GM13977 (cell line): ENCODE measurements around the gene NCOR2.

ENCODE experiments used
- DNase-seq: peaks from one replicate; pipeline ENCODE4 v3.0.0; 2012; ENCODE audit warnings: low spot score
- in situ Hi-C: fragments of 300-500 bp; cut with MboI; formaldehyde crosslinking; loops from one replicate; pipeline ENCODE4 v1.12.0; 2022; ENCODE audit warnings: low sequenced_read_pairs, low pct_unique_long_range_greater_than_20kb, mixed read lengths, inconsistent platforms; ENCODE audit not compliant: unreplicated experiment
- TF ChIP-seq, protein P1 (sequence below): IDR thresholded peaks from 2 replicates; pipeline ENCODE4 v1.5.1; 2012; ENCODE audit warnings: mild to moderate bottlenecking, control low read depth; ENCODE audit not compliant: insufficient read depth; ENCODE audit errors: extremely low read depth, missing control alignments

NCOR2 gene

GRCh38 chr12:124532331-124532750, 35.1 kb downstream of the NCOR2 start:
- in situ Hi-C loops: no loop called here
- TF ChIP-seq, protein P1, sequence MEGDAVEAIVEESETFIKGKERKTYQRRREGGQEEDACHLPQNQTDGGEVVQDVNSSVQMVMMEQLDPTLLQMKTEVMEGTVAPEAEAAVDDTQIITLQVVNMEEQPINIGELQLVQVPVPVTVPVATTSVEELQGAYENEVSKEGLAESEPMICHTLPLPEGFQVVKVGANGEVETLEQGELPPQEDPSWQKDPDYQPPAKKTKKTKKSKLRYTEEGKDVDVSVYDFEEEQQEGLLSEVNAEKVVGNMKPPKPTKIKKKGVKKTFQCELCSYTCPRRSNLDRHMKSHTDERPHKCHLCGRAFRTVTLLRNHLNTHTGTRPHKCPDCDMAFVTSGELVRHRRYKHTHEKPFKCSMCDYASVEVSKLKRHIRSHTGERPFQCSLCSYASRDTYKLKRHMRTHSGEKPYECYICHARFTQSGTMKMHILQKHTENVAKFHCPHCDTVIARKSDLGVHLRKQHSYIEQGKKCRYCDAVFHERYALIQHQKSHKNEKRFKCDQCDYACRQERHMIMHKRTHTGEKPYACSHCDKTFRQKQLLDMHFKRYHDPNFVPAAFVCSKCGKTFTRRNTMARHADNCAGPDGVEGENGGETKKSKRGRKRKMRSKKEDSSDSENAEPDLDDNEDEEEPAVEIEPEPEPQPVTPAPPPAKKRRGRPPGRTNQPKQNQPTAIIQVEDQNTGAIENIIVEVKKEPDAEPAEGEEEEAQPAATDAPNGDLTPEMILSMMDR: no peak
- no peak for DNase-seq

DNA sequence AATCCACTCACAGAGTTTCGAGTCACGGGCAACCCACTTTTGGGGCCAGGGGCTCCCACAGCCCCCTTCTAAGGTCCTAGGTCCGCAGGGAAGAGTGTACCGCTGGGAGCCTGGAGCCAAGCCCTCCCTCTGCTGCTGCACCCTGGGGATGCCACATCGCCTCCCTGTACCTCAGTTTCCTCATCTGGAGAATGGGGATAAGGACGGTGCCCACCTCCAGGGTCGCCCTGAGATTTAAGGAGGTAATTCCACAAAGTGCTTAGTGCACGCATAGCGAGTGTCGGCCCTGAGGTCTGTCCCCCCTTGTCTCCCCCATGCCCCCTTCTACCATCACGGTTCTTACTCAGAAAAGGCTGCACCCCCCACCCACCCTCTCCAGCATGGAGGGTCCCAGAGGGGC, 35.5 kb downstream of the NCOR2 start:
- TF ChIP-seq, protein P1: no peak

DNA sequence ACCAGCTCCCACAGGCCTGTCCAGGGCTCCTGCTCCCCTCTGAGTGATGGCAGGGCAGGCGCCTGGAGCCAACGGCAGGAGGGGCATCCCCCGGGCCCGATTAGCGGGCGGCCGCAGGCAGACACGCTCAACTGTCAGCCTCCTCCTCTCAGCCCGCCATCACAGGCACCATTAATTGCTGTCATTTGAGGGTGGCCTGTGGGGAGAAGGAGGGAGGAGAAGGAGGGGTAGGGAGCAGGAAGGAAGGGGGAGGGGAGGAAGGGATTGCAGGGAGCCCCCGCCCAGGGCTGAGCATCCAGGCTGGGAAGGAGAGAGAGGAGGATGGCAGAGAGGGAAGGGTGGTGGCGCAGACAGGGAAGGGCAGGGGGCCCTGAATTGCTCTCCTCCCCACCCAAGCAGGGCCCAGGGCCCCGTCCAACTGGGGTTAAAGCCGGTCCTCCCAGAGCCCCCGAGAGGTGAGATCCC, 36.1 kb downstream of the NCOR2 start:
- DNase-seq: no peak
- in situ Hi-C loops: no loop called here
- TF ChIP-seq, protein P1: no peak

More for the DNA sequence above, 35.5 kb downstream of the NCOR2 start:
- DNase-seq: no peak
- in situ Hi-C loops: no loop called here

GRCh38 chr12:124530637-124531263, 36.7 kb downstream of the NCOR2 start:
- no peak for DNase-seq
- TF ChIP-seq, protein P1: no peak
- in situ Hi-C loops: no loop called here

GRCh38 chr12:124529565-124530276, 37.7 kb downstream of the NCOR2 start:
- TF ChIP-seq, protein P1: no peak
- in situ Hi-C loops: no loop called here
- no peak for DNase-seq

GRCh38 chr12:124527861-124528561, 39.4 kb downstream of the NCOR2 start:
- no peak for DNase-seq
- in situ Hi-C loops: no loop called here
- TF ChIP-seq, protein P1: no peak
